HG03103 (cell line): ENCODE data around the gene ZSCAN23.

ENCODE experiments used
- ATAC-seq: cut with Tn5 transposase; IDR thresholded peaks from one replicate; pipeline ENCODE4 v1.9.1; 2021; ENCODE audit warnings: low read depth; ENCODE audit not compliant: unreplicated experiment

The ZSCAN23 gene

DNA sequence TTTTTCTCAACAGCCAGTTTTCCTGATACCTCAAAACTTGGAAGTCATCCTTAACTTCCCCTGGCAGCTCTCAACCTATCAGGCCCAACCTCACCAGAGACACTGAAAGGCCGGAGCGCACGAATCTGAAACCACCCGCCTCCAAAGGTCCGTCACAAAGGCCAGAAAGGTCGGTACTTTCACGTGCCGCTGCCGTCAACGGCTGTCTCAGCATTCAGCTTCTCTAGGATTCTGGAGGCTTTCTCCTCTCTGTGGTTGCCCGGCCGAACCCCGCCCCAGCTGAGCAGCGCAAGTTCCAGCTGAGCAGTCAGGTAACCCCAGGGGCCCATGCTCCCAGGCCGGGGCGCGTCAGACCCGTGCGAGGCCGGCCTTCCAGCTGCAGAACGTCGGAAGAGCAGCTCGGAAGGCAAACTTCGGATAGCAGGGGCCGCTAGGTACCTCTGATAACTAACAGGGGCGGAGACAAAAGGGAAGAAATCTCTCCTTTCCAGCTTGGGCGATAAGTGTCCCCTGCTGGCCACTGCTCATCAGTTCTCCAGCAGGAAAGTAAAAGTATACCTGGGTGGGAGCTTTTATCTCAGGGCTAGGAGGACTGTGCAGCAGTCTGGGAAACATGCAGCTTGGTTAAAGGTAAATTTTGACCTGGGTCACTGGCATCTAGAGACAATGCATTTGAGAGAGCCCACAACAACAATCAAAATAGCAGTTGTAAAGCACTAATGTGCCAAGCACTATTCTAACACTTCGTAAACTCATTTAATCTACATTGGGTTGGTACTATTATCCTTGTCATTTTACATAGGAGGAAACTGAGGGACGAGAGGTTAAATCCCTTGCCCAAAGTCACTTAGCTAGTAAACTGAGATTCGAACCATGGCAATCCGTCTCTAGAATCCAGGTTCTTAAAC lies 59.8 kb downstream of the ZSCAN23 start:
- ATAC-seq, result peak; percentile 76
